GM23248 (cell line): Measurements from ENCODE around the gene SNTA1. TPM values are rescaled to one million over a fixed set of nuclear protein-coding genes. Genes with fewer than 3 reads are reported as not detected.

Experiments used
- DNase-seq: peaks from one replicate; pipeline ENCODE4 v3.0.0-alpha.2; 2015
- H2AFZ ChIP-seq: fragments of 200-600 bp; sonication (generic); 2 replicates; pipeline ENCODE4 v1.6.1; 2016; ENCODE audit warnings: antibody characterized with exemption
- H3F3A ChIP-seq: fragments of 200-600 bp; sonication (generic); 2 replicates; pipeline ENCODE4 v1.6.1; 2016; ENCODE audit warnings: mild to moderate bottlenecking, antibody characterized with exemption, mixed run types; ENCODE audit not compliant: insufficient read depth
- H3K27ac ChIP-seq: fragments of 200-600 bp; sonication (generic); 2 replicates; pipeline ENCODE4 v1.5.1; 2016; ENCODE audit warnings: mild to moderate bottlenecking
- H3K27me3 ChIP-seq: fragments of 200-600 bp; sonication (generic); replicated peaks from 2 replicates; pipeline ENCODE4 v1.6.1; 2016; ENCODE audit warnings: mild to moderate bottlenecking; ENCODE audit not compliant: insufficient read depth
- H3K36me3 ChIP-seq: fragments of 200-600 bp; sonication (generic); 2 replicates; pipeline ENCODE4 v1.6.1; 2016; ENCODE audit warnings: low read depth, mild to moderate bottlenecking
- H3K4me1 ChIP-seq: fragments of 200-600 bp; sonication (generic); 2 replicates; pipeline ENCODE4 v1.6.1; 2016; ENCODE audit warnings: mild to moderate bottlenecking; ENCODE audit not compliant: insufficient read depth
- H3K4me2 ChIP-seq: fragments of 200-600 bp; sonication (generic); one replicate; pipeline ENCODE4 v1.6.1; 2016; ENCODE audit warnings: mild to moderate bottlenecking; ENCODE audit not compliant: unreplicated experiment
- H3K4me3 ChIP-seq: fragments of 200-600 bp; sonication (generic); 2 replicates; pipeline ENCODE4 v1.5.1; 2016; ENCODE audit warnings: mild to moderate bottlenecking
- H3K79me2 ChIP-seq: fragments of 200-600 bp; sonication (generic); 2 replicates; pipeline ENCODE4 v1.6.1; 2016; ENCODE audit warnings: mild to moderate bottlenecking; ENCODE audit not compliant: insufficient read depth
- H3K9ac ChIP-seq: fragments of 200-600 bp; sonication (generic); 2 replicates; pipeline ENCODE4 v1.6.1; 2016; ENCODE audit warnings: mild to moderate bottlenecking
- H3K9me2 ChIP-seq: fragments of 200-600 bp; sonication (generic); 2 replicates; pipeline ENCODE4 v1.6.1; 2016; ENCODE audit warnings: mixed run types, mild to moderate bottlenecking, moderate library complexity; ENCODE audit not compliant: insufficient read depth
- H3K9me3 ChIP-seq: fragments of 200-600 bp; sonication (generic); one replicate; pipeline ENCODE4 v1.6.1; 2017; ENCODE audit warnings: low read depth
- H4K20me1 ChIP-seq: fragments of 200-600 bp; sonication (generic); 2 replicates; pipeline ENCODE4 v1.6.0; 2016; ENCODE audit not compliant: insufficient read depth
- EZH2 ChIP-seq: fragments of 200-600 bp; sonication (generic); IDR thresholded peaks from 2 replicates; pipeline ENCODE4 v1.6.1; 2018; ENCODE audit warnings: antibody characterized with exemption, mild to moderate bottlenecking; ENCODE audit not compliant: insufficient read depth, poor library complexity, severe bottlenecking
- EZH2phosphoT487 ChIP-seq: fragments of 200-600 bp; sonication (generic); IDR thresholded peaks from 2 replicates; pipeline ENCODE4 v1.6.1; 2018; ENCODE audit warnings: antibody characterized with exemption, moderate library complexity, mild to moderate bottlenecking, low read depth; ENCODE audit not compliant: insufficient read depth
- whole genome bisulfite sequencing, 2 experiments: methylation state at CpG; one replicate each; pipeline ENCODE4 v1.1.6; 2015 to 2017; ENCODE audit warnings: low lambda C conversion rate in 2 of 2, low coverage in 1 of 2; ENCODE audit errors: missing lambda C conversion rate in 2 of 2; 5-methylcytosine and 5-hydroxymethylcytosine counted together
- in situ Hi-C: fragments of 300-500 bp; cut with MboI; formaldehyde crosslinking; loops from 2 replicates; pipeline ENCODE4 v1.15.0; 2020
- polyA plus RNA-seq: library from polyadenylated mRNA; unstranded; fragments of >200 nt; fragmentation: Nextera tagmentation; extraction: Ambion mirVana; gene quantifications from 2 replicates; pipeline ENCODE4 v1.2.1, GENCODE V29; 2016
- total RNA-seq: library from RNA; depleted of rRNA; stranded (reverse); fragments of >200 nt; shearing (Covaris generic); gene quantifications from 2 replicates; pipeline ENCODE4 v1.2.3, GENCODE V29; 2014

The SNTA1 gene
- total and polyA plus RNA-seq, 2 experiments from 2014 or later, result 10.2 to 24.5 TPM

DNA sequence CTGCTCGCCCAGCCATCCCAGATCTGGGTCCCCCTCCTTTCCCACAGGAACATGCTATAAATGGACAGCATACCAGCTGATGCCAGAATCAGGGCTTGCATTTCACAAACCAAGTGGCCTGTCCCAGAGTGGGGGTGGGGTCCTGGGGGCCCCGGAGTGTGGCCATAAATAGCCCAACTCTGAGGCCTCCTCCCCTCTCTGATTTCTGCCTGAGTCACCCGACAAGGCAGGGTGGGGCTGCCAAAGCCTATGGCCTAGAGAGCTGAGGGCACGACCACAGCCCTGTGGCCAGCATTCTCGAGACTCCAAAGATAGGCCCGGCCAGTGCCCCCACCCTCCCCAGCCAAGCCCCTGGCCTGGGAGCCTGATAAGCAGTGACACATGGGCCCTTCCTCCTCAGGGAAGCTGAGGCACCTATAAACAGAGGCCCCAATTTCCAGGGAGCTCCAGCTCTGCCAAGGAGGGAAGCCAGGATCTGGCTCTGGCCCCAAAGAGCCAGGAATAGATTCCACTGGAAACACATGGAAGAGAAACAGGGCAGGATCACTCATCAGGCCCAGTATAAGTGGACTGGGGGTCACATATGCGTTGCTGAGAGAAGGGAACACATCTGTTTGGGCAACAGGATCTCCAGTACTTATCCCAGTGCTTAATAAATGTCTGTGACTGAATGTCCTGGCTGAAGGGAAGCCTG lies 20.3 kb downstream of the SNTA1 start:
- in situ Hi-C loops, result no loop called here
- no peaks in the 10 kb centered on the region for H4K20me1 ChIP-seq
- H2AFZ ChIP-seq, result peak overlapping the region; percentile 86
- H3K9ac ChIP-seq, result peak overlapping the region; percentile 73
- DNase-seq, result peak; percentile 88
- H3K4me3 ChIP-seq, result no peak overlapping the region
- H3K4me1 ChIP-seq, result peaks cover 19% of the 10 kb centered on the region
- no peaks in the 10 kb centered on the region for H3K79me2 ChIP-seq
- no peaks in the 10 kb centered on the region for H3K9me3 ChIP-seq
- H3K9me2 ChIP-seq, result no peaks in the 10 kb centered on the region
- TF ChIP-seq EZH2 (no peak), EZH2phosphoT487 (no peak)
- H3K27ac ChIP-seq, result peak overlapping the region; percentile 76
- H3K36me3 ChIP-seq, result no peaks in the 10 kb centered on the region
- no peaks in the 10 kb centered on the region for H3K27me3 ChIP-seq
- peak overlapping the region; percentile 41 for H3K4me2 ChIP-seq
- peaks cover 12% of the 10 kb centered on the region; the same call in 1 of the 2 replicates for H3F3A ChIP-seq
- WGBS, 2 experiments, result 10 to 15% methylated on average over 6 to 7 of the region's 7 CpGs

DNA sequence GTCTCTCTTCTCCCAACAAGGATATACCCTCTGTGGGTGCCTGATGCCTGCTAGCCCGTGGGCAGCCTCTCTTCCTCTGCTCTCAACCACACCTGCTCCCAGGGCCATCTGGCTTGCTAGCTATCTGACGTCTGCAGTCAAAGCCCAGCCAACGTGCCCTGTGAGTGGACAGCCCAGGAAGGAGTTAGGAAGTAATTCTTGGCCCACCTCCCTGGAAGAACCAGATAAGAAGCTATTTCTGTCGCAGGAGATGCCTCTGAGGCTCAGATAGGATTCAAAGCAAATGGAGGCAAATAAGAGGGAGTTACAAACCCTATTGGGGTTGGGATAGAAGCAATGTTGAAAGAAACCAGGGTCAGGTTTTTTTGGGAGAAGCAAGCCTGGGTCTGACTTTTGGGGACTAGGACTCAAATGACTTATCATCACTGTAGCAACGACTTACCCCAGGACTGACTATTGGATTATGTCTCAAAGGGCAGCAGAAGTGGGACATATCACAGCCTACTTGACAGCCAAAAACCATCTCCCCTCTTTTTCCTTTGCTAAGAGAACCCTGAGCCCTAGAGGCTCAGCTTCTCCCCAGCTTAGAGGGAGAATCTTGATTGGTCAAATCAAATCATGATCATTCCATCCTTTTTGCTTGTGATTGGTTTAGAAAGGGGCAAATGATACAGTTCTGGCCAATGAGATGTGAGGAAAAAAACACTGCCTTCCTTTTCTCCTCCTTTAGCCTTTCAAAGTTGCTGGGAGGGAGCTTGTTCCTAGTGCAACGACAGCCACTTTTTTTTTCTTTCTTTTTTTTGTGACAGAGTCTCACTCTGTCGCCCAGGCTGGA lies 24.2 kb downstream of the SNTA1 start:
- Histone ChIP-seq H3K9me2 (no peaks in the 10 kb centered on the region), H3K4me2 (no peak overlapping the region), H3K4me1 (peaks cover 22% of the 10 kb centered on the region), H3K4me3 (no peak overlapping the region), H3K27ac (no peak overlapping the region), H4K20me1 (no peaks in the 10 kb centered on the region), H3K9ac (no peak overlapping the region), H3K36me3 (no peaks in the 10 kb centered on the region), H3F3A (peaks cover 12% of the 10 kb centered on the region; the same call in 1 of the 2 replicates), H3K9me3 (no peaks in the 10 kb centered on the region), H3K27me3 (no peaks in the 10 kb centered on the region), H2AFZ (no peak overlapping the region), H3K79me2 (no peaks in the 10 kb centered on the region)
- in situ Hi-C loops, result no loop called here
- no peak for DNase-seq
- WGBS, 2 experiments, result 68 to 71% methylated on average over 7 of the region's 7 CpGs
- no peak for TF ChIP-seq EZH2phosphoT487
- TF ChIP-seq EZH2, result no peak

GRCh38 chr20:33418033-33418432 lies 25.5 kb downstream of the SNTA1 start:
- H4K20me1 ChIP-seq, result no peaks in the 10 kb centered on the region
- H3K9me2 ChIP-seq, result no peaks in the 10 kb centered on the region
- no peak overlapping the region for H2AFZ ChIP-seq
- no peak for DNase-seq
- WGBS, 2 experiments, result 95% methylated on average over 3 of the region's 3 CpGs
- in situ Hi-C loops, result no loop called here
- no peaks in the 10 kb centered on the region for H3K9me3 ChIP-seq
- no peak overlapping the region for H3K4me2 ChIP-seq
- no peak overlapping the region for H3K4me3 ChIP-seq
- peaks cover 9% of the 10 kb centered on the region for H3K4me1 ChIP-seq
- H3K36me3 ChIP-seq, result no peaks in the 10 kb centered on the region
- no peak for TF ChIP-seq EZH2
- no peak for TF ChIP-seq EZH2phosphoT487
- H3K27ac ChIP-seq, result no peak overlapping the region
- no peak overlapping the region for H3K9ac ChIP-seq
- H3F3A ChIP-seq, result peaks cover 8% of the 10 kb centered on the region; the same call in 1 of the 2 replicates
- H3K27me3 ChIP-seq, result no peaks in the 10 kb centered on the region
- H3K79me2 ChIP-seq, result no peaks in the 10 kb centered on the region

- Histone ChIP-seq H3K27me3 (no peaks in the 10 kb centered on the region), H3K4me1 (0 out of 2 replicates have a peak, but pooled peaks cover 4% of the 10 kb centered on the region), H3K79me2 (no peaks in the 10 kb centered on the region), H3K27ac (no peak overlapping the region), H3K9ac (no peak overlapping the region), H3K4me2 (no peak overlapping the region), H3F3A (no peaks in the 10 kb centered on the region), H3K9me2 (no peaks in the 10 kb centered on the region), H3K9me3 (no peaks in the 10 kb centered on the region), H4K20me1 (no peaks in the 10 kb centered on the region), H3K36me3 (no peaks in the 10 kb centered on the region), H3K4me3 (no peak overlapping the region), H2AFZ (no peak overlapping the region)
- WGBS, 2 experiments, result 49 to 53% methylated on average over 8 of the region's 8 CpGs
- TF ChIP-seq EZH2phosphoT487 (no peak), EZH2 (no peak)
- DNase-seq, result peak; percentile 67
- in situ Hi-C loops, result no loop called here
Measured at GRCh38 chr20:33415948-33416347, 27.6 kb downstream of the SNTA1 start.
